ENCODE data around the gene SPDYE1.

The SPDYE1 gene

GRCh38 chr7:44057849-44058758 is 60.4 kb downstream of the SPDYE1 start:
- DNase-seq (ENCODE audit: low read depth in 1 of 2, low spot score in 1 of 2) = no peak
- no peak for TF ChIP-seq JUND (IDR thresholded peaks at IDR 0.05; ENCODE audit: low read depth)
- in situ Hi-C loops (cut with HindIII; ENCODE audit: low pct_unique_long_range_greater_than_20kb, low sequenced_read_pairs) = no loop called here

GRCh38 chr7:44058759-44059218 is 61.1 kb downstream of the SPDYE1 start:
- in situ Hi-C loops (cut with HindIII; ENCODE audit: low pct_unique_long_range_greater_than_20kb, low sequenced_read_pairs) = no loop called here
- DNase-seq (ENCODE audit: low read depth in 1 of 2, low spot score in 1 of 2) = no peak
- TF ChIP-seq JUND (IDR thresholded peaks at IDR 0.05; ENCODE audit: low read depth) = no peak

GRCh38 chr7:44059219-44060090 is 61.8 kb downstream of the SPDYE1 start:
- in situ Hi-C loops (cut with HindIII; ENCODE audit: low pct_unique_long_range_greater_than_20kb, low sequenced_read_pairs) = no loop called here
- DNase-seq (ENCODE audit: low read depth in 1 of 2, low spot score in 1 of 2) = no peak
- no peak for TF ChIP-seq JUND (IDR thresholded peaks at IDR 0.05; ENCODE audit: low read depth)
